ENCODE data around the gene KIAA0408.

DNA sequence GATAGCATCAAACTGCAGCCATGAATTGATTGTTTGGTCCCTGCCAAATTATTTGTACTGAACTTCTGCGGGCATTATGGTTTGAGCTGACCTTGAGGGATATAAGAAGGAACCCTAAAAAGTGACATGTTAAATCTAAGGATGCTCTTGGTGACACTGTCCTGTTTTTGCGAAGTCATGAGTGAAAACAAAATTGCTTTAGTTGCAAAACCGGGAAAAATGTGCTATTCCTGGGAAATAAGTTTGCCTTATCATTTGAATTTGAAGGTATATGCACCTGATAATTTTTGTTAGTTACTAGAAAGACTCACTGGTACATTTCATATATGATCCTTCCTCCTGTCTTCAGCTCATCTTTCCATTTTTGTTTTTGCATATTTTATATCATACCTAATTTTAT is 7.8 kb downstream of the KIAA0408 start:
- no peak for TF ChIP-seq EP300 (IDR thresholded peaks at IDR 0.05)
- TF ChIP-seq, protein P1, sequence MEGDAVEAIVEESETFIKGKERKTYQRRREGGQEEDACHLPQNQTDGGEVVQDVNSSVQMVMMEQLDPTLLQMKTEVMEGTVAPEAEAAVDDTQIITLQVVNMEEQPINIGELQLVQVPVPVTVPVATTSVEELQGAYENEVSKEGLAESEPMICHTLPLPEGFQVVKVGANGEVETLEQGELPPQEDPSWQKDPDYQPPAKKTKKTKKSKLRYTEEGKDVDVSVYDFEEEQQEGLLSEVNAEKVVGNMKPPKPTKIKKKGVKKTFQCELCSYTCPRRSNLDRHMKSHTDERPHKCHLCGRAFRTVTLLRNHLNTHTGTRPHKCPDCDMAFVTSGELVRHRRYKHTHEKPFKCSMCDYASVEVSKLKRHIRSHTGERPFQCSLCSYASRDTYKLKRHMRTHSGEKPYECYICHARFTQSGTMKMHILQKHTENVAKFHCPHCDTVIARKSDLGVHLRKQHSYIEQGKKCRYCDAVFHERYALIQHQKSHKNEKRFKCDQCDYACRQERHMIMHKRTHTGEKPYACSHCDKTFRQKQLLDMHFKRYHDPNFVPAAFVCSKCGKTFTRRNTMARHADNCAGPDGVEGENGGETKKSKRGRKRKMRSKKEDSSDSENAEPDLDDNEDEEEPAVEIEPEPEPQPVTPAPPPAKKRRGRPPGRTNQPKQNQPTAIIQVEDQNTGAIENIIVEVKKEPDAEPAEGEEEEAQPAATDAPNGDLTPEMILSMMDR (IDR thresholded peaks at IDR 0.05) = no peak
